ENCODE data around the gene RAPGEF1. TPM values are rescaled to one million over a fixed set of nuclear protein-coding genes. Genes with fewer than 3 reads are reported as not detected.
A peak's percentile ranks its signal among the peaks of the same experiment; 100 is the strongest.

Gene RAPGEF1
- total and polyA plus RNA-seq, 8 donors = 17.1 to 62.6 (median 44.8) TPM

- peak in 1 of 6 donors; percentile 33 for DNase-seq
- WGBS, 2 donors = 41 to 45% methylated on average over 8 of the region's 8 CpGs
- no peak for FAIRE-seq
Measured at GRCh38 chr9:131627326-131627647, 112.6 kb downstream of the RAPGEF1 start.

DNA sequence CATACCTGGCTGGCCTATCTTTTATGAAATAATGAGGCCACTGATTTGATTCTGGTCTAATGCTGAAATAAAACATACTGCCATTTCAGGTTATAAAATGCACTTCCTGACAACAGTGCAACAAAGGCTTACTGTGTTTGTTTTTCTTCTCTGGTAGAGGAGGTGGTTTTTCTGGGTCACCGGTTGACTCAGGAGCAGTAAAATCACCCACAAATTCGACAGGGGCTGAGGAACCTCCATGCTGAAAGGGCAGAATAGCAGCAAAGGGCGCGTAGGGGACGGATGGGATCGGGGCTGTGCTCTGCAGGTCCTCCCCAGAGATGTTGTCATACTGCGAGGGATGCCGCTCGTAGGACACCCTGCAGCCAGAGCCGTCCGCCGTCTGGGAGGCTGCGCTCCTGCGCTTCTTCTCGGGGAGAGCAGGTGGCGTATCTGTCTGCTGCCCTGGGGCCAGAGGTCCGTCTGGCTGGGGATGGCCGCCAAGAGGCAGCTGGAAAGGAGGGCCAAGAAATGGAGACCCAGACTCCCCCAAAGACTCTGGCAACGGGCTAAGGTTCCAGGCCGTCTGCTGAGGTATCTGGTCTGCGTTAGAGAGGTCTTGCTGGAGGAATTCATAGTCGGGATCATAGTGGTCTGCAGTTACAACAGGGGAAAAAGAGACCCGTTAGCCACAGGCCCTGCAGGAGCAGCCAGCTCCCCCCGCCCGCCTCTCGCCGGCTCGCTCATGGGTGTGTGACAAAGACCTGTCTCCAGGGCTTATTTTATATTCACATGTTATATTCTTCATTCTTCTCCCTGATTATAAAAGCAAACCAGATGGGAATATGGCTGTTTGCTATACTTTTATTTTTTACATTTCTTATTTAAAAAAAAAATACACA lies 113.8 kb downstream of the RAPGEF1 start:
- DNase-seq = peak in 2 of 6 donors; percentile 25 to 59
- ATAC-seq = no peak
- H3K4me1 ChIP-seq = peaks cover 25 to 47% (median 29%) of the 10 kb centered on the region in 3 donors
- 89 to 93% methylated on average over 28 of the region's 28 CpGs for WGBS, 2 donors
- H3K36me3 ChIP-seq = peaks cover 0 to 14% (median 5%) of the 10 kb centered on the region in 3 donors
- no peak for TF ChIP-seq CTCF (IDR thresholded peaks at IDR 0.05)
- intact Hi-C loops (cut with DNase I) = no loop called here
- peak overlapping the region in 3 of 4 donors; percentile 4 to 96 (median 87) for H3K27ac ChIP-seq
- no peaks in the 10 kb centered on the region for H3K27me3 ChIP-seq
- FAIRE-seq = no peak
- H3K4me3 ChIP-seq = peak overlapping the region in 1 of 4 donors; percentile 4
- no peaks in the 10 kb centered on the region for H3K9me3 ChIP-seq

More at GRCh38 chr9:131627326-131627647, 112.6 kb downstream of the RAPGEF1 start:
- no peak for ATAC-seq
- Histone ChIP-seq H3K27ac (peak overlapping the region; percentile 79 to 96 (median 88)), H3K9me3 (no peaks in the 10 kb centered on the region), H3K4me1 (peaks cover 25 to 48% (median 29%) of the 10 kb centered on the region in 3 donors), H3K36me3 (peaks cover 0 to 9% (median 0%) of the 10 kb centered on the region in 3 donors), H3K4me3 (peak overlapping the region in 3 of 4 donors; percentile 5 to 31 (median 31)), H3K27me3 (no peaks in the 10 kb centered on the region)
- TF ChIP-seq CTCF (IDR thresholded peaks at IDR 0.05) = no peak
- intact Hi-C loops (cut with DNase I) = no loop called here

GRCh38 chr9:131625508-131625787 lies 114.4 kb downstream of the RAPGEF1 start:
- FAIRE-seq (no peak), DNase-seq (no peak), ATAC-seq (no peak)
- Histone ChIP-seq H3K27ac (peak overlapping the region; percentile 4 to 96 (median 40)), H3K9me3 (no peaks in the 10 kb centered on the region), H3K27me3 (no peaks in the 10 kb centered on the region), H3K4me1 (peaks cover 25 to 41% (median 29%) of the 10 kb centered on the region in 3 donors), H3K36me3 (peaks cover 0 to 20% (median 6%) of the 10 kb centered on the region in 3 donors), H3K4me3 (no peak overlapping the region)
- no peak for TF ChIP-seq CTCF (IDR thresholded peaks at IDR 0.05)
- 67 to 77% methylated on average over 6 of the region's 6 CpGs for WGBS, 2 donors
- intact Hi-C loops (cut with DNase I) = no loop called here

DNA sequence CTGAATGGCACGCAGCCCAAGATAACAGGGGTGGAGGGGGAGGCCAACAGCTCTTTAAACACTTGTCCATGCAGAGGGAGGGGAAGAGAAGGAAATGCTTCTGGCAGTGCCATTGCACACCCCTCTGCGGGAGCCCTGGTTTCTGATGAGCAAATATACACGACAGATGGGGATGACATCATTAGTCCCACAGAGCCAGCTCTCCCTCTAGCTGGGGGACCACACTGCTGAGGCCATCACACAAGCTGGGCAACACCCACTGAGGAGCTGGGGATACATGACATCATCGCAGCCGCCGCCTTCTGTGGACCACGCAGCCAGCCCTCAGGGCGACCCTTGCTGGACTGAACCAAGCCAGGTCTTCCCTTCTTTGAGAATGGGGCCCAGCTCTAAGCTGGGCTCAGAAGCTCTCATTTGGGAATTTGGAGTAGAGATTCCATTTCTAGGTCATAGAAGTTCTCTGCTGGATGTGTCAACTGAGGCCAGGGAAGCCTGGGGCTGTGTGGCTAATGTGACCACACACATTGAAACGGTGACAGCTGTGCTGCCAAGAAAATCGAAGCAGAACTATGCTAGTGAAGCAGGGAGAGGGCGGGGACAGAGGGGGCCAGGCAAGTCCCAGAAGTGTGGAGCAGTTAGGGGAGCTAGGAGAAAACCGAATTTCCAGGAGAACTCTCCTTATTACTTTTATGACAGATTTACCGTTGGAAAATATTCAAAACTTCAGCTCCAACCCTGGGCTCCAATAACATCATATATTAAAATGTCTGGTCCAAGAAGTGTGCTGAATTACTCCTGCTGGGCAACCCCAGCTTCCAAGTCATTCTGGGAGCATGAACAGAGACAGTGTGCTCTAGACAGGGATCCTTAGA lies 115.0 kb downstream of the RAPGEF1 start:
- H3K27ac ChIP-seq = peak overlapping the region; percentile 10 to 96 (median 52)

More for the DNA sequence above, 115.0 kb downstream of the RAPGEF1 start:
- ATAC-seq (peak; percentile 28 to 55 (median 50)), FAIRE-seq (no peak), DNase-seq (peak in 4 of 6 donors; percentile 63 to 78 (median 75))
- Histone ChIP-seq H3K4me1 (peaks cover 21 to 35% (median 29%) of the 10 kb centered on the region in 3 donors), H3K27me3 (no peaks in the 10 kb centered on the region), H3K36me3 (peaks cover 0 to 24% (median 6%) of the 10 kb centered on the region in 3 donors), H3K9me3 (no peaks in the 10 kb centered on the region), H3K4me3 (peak overlapping the region in 1 of 4 donors; percentile 8)
- no peak for TF ChIP-seq CTCF (IDR thresholded peaks at IDR 0.05)
- 54 to 61% methylated on average over 13 of the region's 13 CpGs for WGBS, 2 donors
- intact Hi-C loops (cut with DNase I) = no loop called here
